ENCODE measurements around the gene VNN1.

Gene VNN1

GRCh38 chr6:132749111-132749510 is 35.3 kb upstream of the VNN1 start:
- no peak for ATAC-seq
- TF ChIP-seq ESRRG (CRISPR knock-in tag; IDR thresholded peaks at IDR 0.05) (no peak), ISL1 (CRISPR knock-in tag; IDR thresholded peaks at IDR 0.05) (no peak), ZC3H10 (CRISPR knock-in tag; IDR thresholded peaks at IDR 0.05) (no peak), TSHZ2 (CRISPR knock-in tag; IDR thresholded peaks at IDR 0.05) (no peak), ZFP3 (CRISPR knock-in tag; IDR thresholded peaks at IDR 0.05) (no peak), ZFP30 (CRISPR knock-in tag; IDR thresholded peaks at IDR 0.05) (no peak), OSR1 (CRISPR knock-in tag; IDR thresholded peaks at IDR 0.05) (no peak), ZNF565 (CRISPR knock-in tag; conservative IDR thresholded peaks at IDR 0.05; ENCODE audit: low read depth) (no peak), ZNF8 (CRISPR knock-in tag; IDR thresholded peaks at IDR 0.05) (no peak)

- ATAC-seq, result no peak
Observed at GRCh38 chr6:132748446-132748845, 34.6 kb upstream of the VNN1 start.

GRCh38 chr6:132746048-132746447 is 32.2 kb upstream of the VNN1 start:
- no peak for ATAC-seq
- TF ChIP-seq TSHZ2 (CRISPR knock-in tag; IDR thresholded peaks at IDR 0.05), result no peak
- TF ChIP-seq ZNF70 (CRISPR knock-in tag; IDR thresholded peaks at IDR 0.05), result no peak
- no peak for TF ChIP-seq ARNTL (CRISPR knock-in tag; IDR thresholded peaks at IDR 0.05; ENCODE audit: borderline replicate concordance, low read depth)
- TF ChIP-seq SNAI2 (CRISPR knock-in tag; IDR thresholded peaks at IDR 0.05), result no peak
- no peak for TF ChIP-seq TOX (CRISPR knock-in tag; IDR thresholded peaks at IDR 0.05; ENCODE audit: borderline replicate concordance)
- TF ChIP-seq ZFP3 (CRISPR knock-in tag; IDR thresholded peaks at IDR 0.05), result no peak
- no peak for TF ChIP-seq BACH2 (CRISPR knock-in tag; IDR thresholded peaks at IDR 0.05; ENCODE audit: borderline replicate concordance)
- no peak for TF ChIP-seq ESRRG (CRISPR knock-in tag; IDR thresholded peaks at IDR 0.05)
- no peak for TF ChIP-seq CSRNP3 (CRISPR knock-in tag; IDR thresholded peaks at IDR 0.05)
- no peak for TF ChIP-seq CSDC2 (CRISPR knock-in tag; IDR thresholded peaks at IDR 0.05)
- TF ChIP-seq OSR1 (CRISPR knock-in tag; IDR thresholded peaks at IDR 0.05), result no peak
- TF ChIP-seq ZNF8 (CRISPR knock-in tag; IDR thresholded peaks at IDR 0.05), result no peak
- TF ChIP-seq ZNF565 (CRISPR knock-in tag; conservative IDR thresholded peaks at IDR 0.05; ENCODE audit: low read depth), result no peak
- no peak for TF ChIP-seq ISL1 (CRISPR knock-in tag; IDR thresholded peaks at IDR 0.05)
- TF ChIP-seq PPARA (CRISPR knock-in tag; IDR thresholded peaks at IDR 0.05; ENCODE audit: borderline replicate concordance), result no peak
- no peak for TF ChIP-seq GLIS3 (CRISPR knock-in tag; IDR thresholded peaks at IDR 0.05)
- no peak for TF ChIP-seq TCF4 (CRISPR knock-in tag; IDR thresholded peaks at IDR 0.05; ENCODE audit: borderline replicate concordance)
- no peak for TF ChIP-seq ZFP30 (CRISPR knock-in tag; IDR thresholded peaks at IDR 0.05)
- TF ChIP-seq ZC3H10 (CRISPR knock-in tag; IDR thresholded peaks at IDR 0.05), result no peak

More at GRCh38 chr6:132748446-132748845, 34.6 kb upstream of the VNN1 start:
- TF ChIP-seq CREB5 (CRISPR knock-in tag; IDR thresholded peaks at IDR 0.05; ENCODE audit: low read depth) (no peak), ZFP3 (CRISPR knock-in tag; IDR thresholded peaks at IDR 0.05) (no peak), TSHZ2 (CRISPR knock-in tag; IDR thresholded peaks at IDR 0.05) (no peak), BACH2 (CRISPR knock-in tag; IDR thresholded peaks at IDR 0.05; ENCODE audit: borderline replicate concordance) (no peak)

All from SK-N-SH treated with all-trans-retinoic acid at 6 μM for 48 hours (cell line).